HEK293 (cell line): ENCODE results near the gene OR6P1.

Source experiments
- CTCF ChIA-PET: fragments of 350-600 bp; formaldehyde crosslinking; extraction: SDS; loops from one replicate; lab custom pipeline; 2021; ENCODE audit warnings: antibody characterized with exemption; lab: Yijun Ruan, JAX
- POLR2A ChIA-PET: fragments of 300-600 bp; formaldehyde crosslinking; extraction: SDS; loops from one replicate; lab custom pipeline; 2020; ENCODE audit warnings: antibody characterized with exemption, inconsistent platforms; lab: Yijun Ruan, JAX
- H3K27ac ChIP-seq: fragments of 200-500 bp; sonication (Bioruptor generic); 2 replicates; pipeline ENCODE4 v1.5.1; 2014; ENCODE audit warnings: low read depth, low read length, control low read depth, inconsistent platforms; ENCODE audit errors: extremely low read depth
- H3K36me3 ChIP-seq, 2 experiments: fragments of 200-500 bp in 1 of 2; sonication (Bioruptor generic) in 1 of 2; 1 replicate in 1 of 2; 2 replicates in 1 of 2; pipeline ENCODE4 v1.5.1; 2014 to 2017; ENCODE audit warnings: inconsistent platforms in 2 of 2, low read length in 2 of 2; ENCODE audit not compliant: control insufficient read depth in 2 of 2, insufficient read depth in 1 of 2
- H3K4me1 ChIP-seq: fragments of 200-500 bp; sonication (Bioruptor generic); 2 replicates; pipeline ENCODE4 v1.5.1; 2014; ENCODE audit warnings: mild to moderate bottlenecking, low read length, inconsistent platforms; ENCODE audit not compliant: control insufficient read depth, insufficient read depth
- H3K4me3 ChIP-seq: 2 replicates; pipeline ENCODE4 v1.5.1; 2011; ENCODE audit warnings: low read depth, mild to moderate bottlenecking, control low read depth, low read length, moderate library complexity
- H3K9me3 ChIP-seq: fragments of 200-500 bp; sonication (Bioruptor generic); 2 replicates; pipeline ENCODE4 v1.5.1; 2014; ENCODE audit warnings: low read depth, low read length, inconsistent platforms; ENCODE audit not compliant: control insufficient read depth, insufficient read depth
- SCRT1 ChIP-seq: fragments of 450-650 bp; formaldehyde crosslinking; IDR thresholded peaks from 2 replicates; pipeline ENCODE4 v1.5.1; 2016; ENCODE audit warnings: missing biosample characterization, missing genetic modification characterization, borderline replicate concordance
- SP3 ChIP-seq: fragments of 450-650 bp; formaldehyde crosslinking; IDR thresholded peaks from 2 replicates; pipeline ENCODE4 v1.5.1; 2016; ENCODE audit warnings: missing biosample characterization, missing genetic modification characterization
- TRIM28 ChIP-seq: IDR thresholded peaks from 2 replicates; pipeline ENCODE4 v1.6.1; 2011; ENCODE audit warnings: low read length, control low read depth, borderline replicate concordance
- ZNF311 ChIP-seq: fragments of 450-650 bp; formaldehyde crosslinking; IDR thresholded peaks from 2 replicates; pipeline ENCODE4 v1.5.1; 2017; ENCODE audit warnings: missing biosample characterization, missing genetic modification characterization, borderline replicate concordance
- ZNF366 ChIP-seq: fragments of 450-650 bp; formaldehyde crosslinking; conservative IDR thresholded peaks from 2 replicates; pipeline ENCODE4 v1.5.1; 2016; ENCODE audit warnings: missing biosample characterization, missing genetic modification characterization
- ZNF513 ChIP-seq: fragments of 450-650 bp; IDR thresholded peaks from 2 replicates; pipeline ENCODE4 v1.5.1; 2018; ENCODE audit warnings: missing biosample characterization, missing genetic modification characterization
- ZNF514 ChIP-seq: fragments of 450-650 bp; formaldehyde crosslinking; IDR thresholded peaks from 2 replicates; pipeline ENCODE4 v1.5.1; 2016; ENCODE audit warnings: missing biosample characterization, missing genetic modification characterization
- ZNF521 ChIP-seq: fragments of 450-650 bp; formaldehyde crosslinking; IDR thresholded peaks from 2 replicates; pipeline ENCODE4 v1.5.1; 2017; ENCODE audit warnings: missing biosample characterization, mild to moderate bottlenecking, missing genetic modification characterization
- ZNF555 ChIP-seq: fragments of 450-650 bp; formaldehyde crosslinking; conservative IDR thresholded peaks from 2 replicates; pipeline ENCODE4 v1.5.1; 2017; ENCODE audit warnings: missing biosample characterization, mild to moderate bottlenecking, missing genetic modification characterization, inconsistent platforms
- ZNF621 ChIP-seq: fragments of 450-650 bp; formaldehyde crosslinking; IDR thresholded peaks from 2 replicates; pipeline ENCODE4 v1.5.1; 2017; ENCODE audit warnings: missing biosample characterization, missing genetic modification characterization
- ZNF626 ChIP-seq: fragments of 450-650 bp; sonication (Bioruptor Pico); formaldehyde crosslinking; IDR thresholded peaks from 2 replicates; pipeline ENCODE4 v1.5.1; 2018; ENCODE audit warnings: missing biosample characterization, missing genetic modification characterization, inconsistent platforms
- ZNF654 ChIP-seq: fragments of 450-650 bp; formaldehyde crosslinking; IDR thresholded peaks from 2 replicates; pipeline ENCODE4 v1.5.1; 2016; ENCODE audit warnings: low read depth, missing biosample characterization, missing genetic modification characterization
- ZNF776 ChIP-seq: fragments of 450-650 bp; formaldehyde crosslinking; IDR thresholded peaks from 2 replicates; pipeline ENCODE4 v1.5.0; 2017; ENCODE audit warnings: missing biosample characterization, missing genetic modification characterization, borderline replicate concordance
- ZNF843 ChIP-seq: fragments of 450-650 bp; formaldehyde crosslinking; IDR thresholded peaks from 2 replicates; pipeline ENCODE4 v1.5.1; 2016; ENCODE audit warnings: missing biosample characterization, missing genetic modification characterization
- TF ChIP-seq, protein P1 (sequence below): IDR thresholded peaks from 2 replicates; pipeline ENCODE4 v1.6.1; 2011; ENCODE audit warnings: mild to moderate bottlenecking, low read depth, low read length, borderline replicate concordance
- TF ChIP-seq, protein P2 (sequence below): fragments of 450-650 bp; formaldehyde crosslinking; IDR thresholded peaks from 2 replicates; pipeline ENCODE4 v1.5.1; 2016; ENCODE audit warnings: missing biosample characterization, missing genetic modification characterization
- TF ChIP-seq, protein P3 (sequence below): fragments of 450-650 bp; formaldehyde crosslinking; IDR thresholded peaks from 2 replicates; pipeline ENCODE4 v1.5.1; 2016; ENCODE audit warnings: missing biosample characterization, missing genetic modification characterization

Gene OR6P1

DNA sequence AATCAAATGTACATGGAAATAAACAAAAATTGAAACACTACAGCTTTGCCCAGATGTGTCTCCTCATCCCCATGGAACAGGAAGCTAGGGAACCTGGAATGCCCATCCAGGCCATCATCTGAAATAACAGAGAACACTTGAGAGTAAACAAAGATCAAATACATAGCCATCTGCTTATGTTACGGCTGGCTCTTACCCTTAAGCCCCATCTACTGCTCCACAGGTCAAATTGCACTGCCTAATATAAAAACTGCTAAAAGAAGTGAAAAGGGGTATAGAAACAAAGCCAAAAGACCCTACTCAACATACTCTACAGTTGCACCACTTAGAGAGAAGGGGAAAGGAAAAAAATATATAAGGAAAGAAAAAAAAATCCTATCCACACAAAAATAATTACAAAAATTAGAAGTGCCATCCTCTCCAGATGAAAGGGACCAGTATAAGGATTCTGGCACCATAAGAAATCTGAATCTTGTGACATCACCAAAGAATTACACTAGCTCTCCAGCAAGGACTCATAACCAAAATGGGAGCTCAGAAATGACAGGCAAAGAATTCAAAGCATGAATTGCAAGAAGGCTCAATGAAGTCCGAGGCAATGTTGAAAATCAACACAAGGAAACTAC lies 43.1 kb downstream of the OR6P1 start (continued):
- TF ChIP-seq ZNF843 (tag by site-specific recombination): no peak
- peak; percentile 47 for TF ChIP-seq ZNF654 (tag by site-specific recombination)
- TF ChIP-seq ZNF621 (tag by site-specific recombination): no peak
- TF ChIP-seq, protein P1, sequence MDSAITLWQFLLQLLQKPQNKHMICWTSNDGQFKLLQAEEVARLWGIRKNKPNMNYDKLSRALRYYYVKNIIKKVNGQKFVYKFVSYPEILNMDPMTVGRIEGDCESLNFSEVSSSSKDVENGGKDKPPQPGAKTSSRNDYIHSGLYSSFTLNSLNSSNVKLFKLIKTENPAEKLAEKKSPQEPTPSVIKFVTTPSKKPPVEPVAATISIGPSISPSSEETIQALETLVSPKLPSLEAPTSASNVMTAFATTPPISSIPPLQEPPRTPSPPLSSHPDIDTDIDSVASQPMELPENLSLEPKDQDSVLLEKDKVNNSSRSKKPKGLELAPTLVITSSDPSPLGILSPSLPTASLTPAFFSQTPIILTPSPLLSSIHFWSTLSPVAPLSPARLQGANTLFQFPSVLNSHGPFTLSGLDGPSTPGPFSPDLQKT: no peak
- TF ChIP-seq, protein P2, sequence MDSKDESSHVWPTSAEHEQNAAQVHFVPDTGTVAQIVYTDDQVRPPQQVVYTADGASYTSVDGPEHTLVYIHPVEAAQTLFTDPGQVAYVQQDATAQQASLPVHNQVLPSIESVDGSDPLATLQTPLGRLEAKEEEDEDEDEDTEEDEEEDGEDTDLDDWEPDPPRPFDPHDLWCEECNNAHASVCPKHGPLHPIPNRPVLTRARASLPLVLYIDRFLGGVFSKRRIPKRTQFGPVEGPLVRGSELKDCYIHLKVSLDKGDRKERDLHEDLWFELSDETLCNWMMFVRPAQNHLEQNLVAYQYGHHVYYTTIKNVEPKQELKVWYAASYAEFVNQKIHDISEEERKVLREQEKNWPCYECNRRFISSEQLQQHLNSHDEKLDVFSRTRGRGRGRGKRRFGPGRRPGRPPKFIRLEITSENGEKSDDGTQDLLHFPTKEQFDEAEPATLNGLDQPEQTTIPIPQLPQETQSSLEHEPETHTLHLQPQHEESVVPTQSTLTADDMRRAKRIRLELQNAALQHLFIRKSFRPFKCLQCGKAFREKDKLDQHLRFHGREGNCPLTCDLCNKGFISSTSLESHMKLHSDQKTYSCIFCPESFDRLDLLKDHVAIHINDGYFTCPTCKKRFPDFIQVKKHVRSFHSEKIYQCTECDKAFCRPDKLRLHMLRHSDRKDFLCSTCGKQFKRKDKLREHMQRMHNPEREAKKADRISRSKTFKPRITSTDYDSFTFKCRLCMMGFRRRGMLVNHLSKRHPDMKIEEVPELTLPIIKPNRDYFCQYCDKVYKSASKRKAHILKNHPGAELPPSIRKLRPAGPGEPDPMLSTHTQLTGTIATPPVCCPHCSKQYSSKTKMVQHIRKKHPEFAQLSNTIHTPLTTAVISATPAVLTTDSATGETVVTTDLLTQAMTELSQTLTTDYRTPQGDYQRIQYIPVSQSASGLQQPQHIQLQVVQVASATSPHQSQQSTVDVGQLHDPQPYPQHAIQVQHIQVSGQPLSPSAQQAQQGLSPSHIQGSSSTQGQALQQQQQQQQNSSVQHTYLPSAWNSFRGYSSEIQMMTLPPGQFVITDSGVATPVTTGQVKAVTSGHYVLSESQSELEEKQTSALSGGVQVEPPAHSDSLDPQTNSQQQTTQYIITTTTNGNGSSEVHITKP: no peak
- TF ChIP-seq ZNF626 (tag by site-specific recombination): no peak
- TF ChIP-seq, protein P3, sequence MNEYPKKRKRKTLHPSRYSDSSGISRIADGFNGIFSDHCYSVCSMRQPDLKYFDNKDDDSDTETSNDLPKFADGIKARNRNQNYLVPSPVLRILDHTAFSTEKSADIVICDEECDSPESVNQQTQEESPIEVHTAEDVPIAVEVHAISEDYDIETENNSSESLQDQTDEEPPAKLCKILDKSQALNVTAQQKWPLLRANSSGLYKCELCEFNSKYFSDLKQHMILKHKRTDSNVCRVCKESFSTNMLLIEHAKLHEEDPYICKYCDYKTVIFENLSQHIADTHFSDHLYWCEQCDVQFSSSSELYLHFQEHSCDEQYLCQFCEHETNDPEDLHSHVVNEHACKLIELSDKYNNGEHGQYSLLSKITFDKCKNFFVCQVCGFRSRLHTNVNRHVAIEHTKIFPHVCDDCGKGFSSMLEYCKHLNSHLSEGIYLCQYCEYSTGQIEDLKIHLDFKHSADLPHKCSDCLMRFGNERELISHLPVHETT (tag by site-specific recombination): no peak
- TF ChIP-seq SCRT1 (tag by site-specific recombination): no peak

- CTCF ChIA-PET: no interaction called here
- Histone ChIP-seq H3K36me3 (no peaks in the 10 kb centered on the region), H3K27ac (no peak overlapping the region), H3K9me3 (no peaks in the 10 kb centered on the region), H3K4me3 (no peak overlapping the region), H3K4me1 (no peaks in the 10 kb centered on the region)
- POLR2A ChIA-PET: no interaction called here
- no peak for TF ChIP-seq ZNF366 (tag by site-specific recombination)
- no peak for TF ChIP-seq ZNF776 (tag by site-specific recombination)
- TF ChIP-seq ZNF311: no peak
- TF ChIP-seq TRIM28: no peak
- TF ChIP-seq ZNF555: no peak
- TF ChIP-seq ZNF513 (tag by site-specific recombination): no peak
- TF ChIP-seq ZNF521 (tag by site-specific recombination): no peak
- no peak for TF ChIP-seq SP3
- no peak for TF ChIP-seq ZNF514
Observed at GRCh38 chr1:158521666-158522058, 48.7 kb downstream of the OR6P1 start.
